GM21515 (cell line): Measurements from ENCODE around the gene MMP24.
"Not testable (repeated sequence)": the region's sequence is repeated elsewhere in the genome, so short reads cannot be mapped to it uniquely, and the experiment has no call there.

Experiments
- ATAC-seq: cut with Tn5 transposase; IDR thresholded peaks from one replicate; pipeline ENCODE4 v1.9.1; 2021; ENCODE audit not compliant: unreplicated experiment

The MMP24 gene

GRCh38 chr20:35305682-35306556 is 79.4 kb downstream of the MMP24 start:
- ATAC-seq, result no peak

GRCh38 chr20:35306931-35307517 is 80.5 kb downstream of the MMP24 start:
- ATAC-seq, result no peak

- ATAC-seq, result no peak
Observed at GRCh38 chr20:35307666-35308653, 81.5 kb downstream of the MMP24 start.

GRCh38 chr20:35311409-35311808 is 84.9 kb downstream of the MMP24 start:
- no peak for ATAC-seq

- no peak for ATAC-seq
Observed at GRCh38 chr20:35311822-35312221, 85.3 kb downstream of the MMP24 start.

- ATAC-seq, result no peak
Observed at GRCh38 chr20:35312318-35312717, 85.8 kb downstream of the MMP24 start.

- ATAC-seq, result no peak
Observed at GRCh38 chr20:35314816-35315631, 88.5 kb downstream of the MMP24 start.

- not testable (repeated sequence) for ATAC-seq
Observed at GRCh38 chr20:35315632-35316020, 89.1 kb downstream of the MMP24 start.

GRCh38 chr20:35316086-35316485 is 89.6 kb downstream of the MMP24 start:
- ATAC-seq, result no peak

- ATAC-seq, result no peak
Observed at GRCh38 chr20:35317416-35318210, 91.1 kb downstream of the MMP24 start.

GRCh38 chr20:35318502-35319157 is 92.1 kb downstream of the MMP24 start:
- ATAC-seq, result no peak

GRCh38 chr20:35319192-35319870 is 92.8 kb downstream of the MMP24 start:
- ATAC-seq, result no peak

- ATAC-seq, result no peak
Observed at GRCh38 chr20:35319871-35320197, 93.3 kb downstream of the MMP24 start.

GRCh38 chr20:35320396-35321126 is 94.1 kb downstream of the MMP24 start:
- no peak for ATAC-seq

GRCh38 chr20:35325401-35325800 is 98.9 kb downstream of the MMP24 start:
- no peak for ATAC-seq

- no peak for ATAC-seq
Observed at GRCh38 chr20:35326021-35326739, 99.7 kb downstream of the MMP24 start.
